ENCODE data around the gene CEP57. TPM values are rescaled to one million over a fixed set of nuclear protein-coding genes. Genes with fewer than 3 reads are reported as not detected.

Gene CEP57
- total RNA-seq, 1 experiment from 2014 or later = 58.0 TPM

GRCh38 chr11:95750101-95750500 lies 40.2 kb upstream of the CEP57 start:
- Histone ChIP-seq H3K4me2 (ENCODE audit: insufficient read depth, insufficient read length, low read length) (no peak overlapping the region), H3K79me1 (ENCODE audit: insufficient read depth, low read depth, low read length, poor library complexity, severe bottlenecking) (no peaks in the 10 kb centered on the region), H4K8ac (replicated peaks; ENCODE audit: insufficient read length, low read depth, low read length) (no peak overlapping the region), H3K9ac (ENCODE audit: extremely low read depth, insufficient read length, low read length) (no peak overlapping the region), H3K4me1 (ENCODE audit: insufficient read depth, low read length) (no peaks in the 10 kb centered on the region), H2BK120ac (ENCODE audit: low read depth, low read length, poor library complexity, severe bottlenecking) (no peak overlapping the region), H2BK20ac (ENCODE audit: low read depth, low read length, poor library complexity, severe bottlenecking) (no peak overlapping the region), H3K23ac (ENCODE audit: insufficient read length, low read depth, low read length) (no peak overlapping the region), H4K5ac (ENCODE audit: insufficient read length, low read depth, low read length) (no peak overlapping the region), H2BK5ac (ENCODE audit: insufficient read length, low read length) (no peak overlapping the region), H2BK15ac (ENCODE audit: low read depth, low read length) (no peak overlapping the region), H3K27ac (ENCODE audit: insufficient read length, low read depth, low read length) (no peak overlapping the region), H3K18ac (ENCODE audit: insufficient read length, low read depth, low read length) (no peak overlapping the region), H3T11ph (ENCODE audit: low read length) (no peak overlapping the region), H4K20me1 (ENCODE audit: control insufficient read depth, insufficient read depth, insufficient read length) (no peaks in the 10 kb centered on the region), H3K23me2 (ENCODE audit: insufficient read length, low read depth, low read length, poor library complexity, severe bottlenecking) (no peaks in the 10 kb centered on the region), H3K79me2 (ENCODE audit: insufficient read depth, low read length) (no peaks in the 10 kb centered on the region), H2BK12ac (ENCODE audit: insufficient read length, low read depth, low read length) (no peak overlapping the region), H4K91ac (ENCODE audit: insufficient read length, low read depth, low read length) (no peak overlapping the region), H3K27me3 (ENCODE audit: insufficient read depth, low read length) (no peaks in the 10 kb centered on the region), H3K9me3 (ENCODE audit: control insufficient read depth, low read depth, low read length) (no peaks in the 10 kb centered on the region), H3K4ac (ENCODE audit: low read depth, low read length) (no peak overlapping the region), H3K14ac (ENCODE audit: insufficient read depth, low read length) (no peak overlapping the region), H2AFZ (ENCODE audit: low read length) (no peak overlapping the region), H3K56ac (ENCODE audit: insufficient read length, low read depth, low read length) (no peak overlapping the region), H2AK5ac (ENCODE audit: insufficient read length, low read length) (no peak overlapping the region)
- H3K9me3 Mint-ChIP-seq = no peaks in the 10 kb centered on the region
- no CpG with 5 or more reads among the region's 1 CpG for WGBS (ENCODE audit: extremely low coverage, insufficient read length, low lambda C conversion rate)
- H3K4me3 Mint-ChIP-seq = no peak overlapping the region
- H3K4me1 Mint-ChIP-seq = no peaks in the 10 kb centered on the region
- peaks cover 5% of the 10 kb centered on the region for H3K27me3 Mint-ChIP-seq (ENCODE audit: low read depth)
- H3K36me3 Mint-ChIP-seq (ENCODE audit: insufficient read depth in 1 of 3, low read depth in 3 of 3) = no peaks in the 10 kb centered on the region
- no peak for DNase-seq
- no peak overlapping the region for H3K27ac Mint-ChIP-seq
- TF ChIP-seq CTCF (conservative IDR thresholded peaks at IDR 0.05) = no peak

All from H9 (cell line).